HepG2 (cell line): Measurements from ENCODE around the gene SYT11. TPM values are rescaled to one million over a fixed set of nuclear protein-coding genes. Genes with fewer than 3 reads are reported as not detected.

ENCODE experiments used
- ATAC-seq: fragments of 200-7000 bp; cut with Tn5 transposase; 3 replicates; pipeline ENCODE4 v1.9.1; 2020; ENCODE audit warnings: mild to moderate bottlenecking, moderate library complexity
- BruUV-seq: library from RNA; stranded (reverse); fragments of 400-500 nt; replicated peaks from 2 replicates; lab custom pipeline; 2021; lab: Mats Ljungman, UMichigan
- CTCF ChIA-PET: fragments of 300-600 bp; formaldehyde crosslinking; extraction: SDS; loops from one replicate; lab custom pipeline; 2021; ENCODE audit warnings: low total read pairs, inconsistent platforms, low intra/inter-chr PET ratio; lab: Yijun Ruan, JAX
- POLR2A ChIA-PET: fragments of 350-600 bp; sonication (Branson Sonifier 250); formaldehyde crosslinking; loops from one replicate; lab custom pipeline; 2020; ENCODE audit warnings: antibody characterized with exemption, inconsistent platforms; lab: Yijun Ruan, JAX
- DNase-seq: peaks from one replicate; pipeline ENCODE4 v3.0.0-alpha.2; 2015; ENCODE audit warnings: low spot score
- FAIRE-seq: peaks from 3 replicates; lab custom pipeline; 2011; peaks lifted over from hg19 to GRCh38; lab: Jason Lieb, UNC
- H2AFZ ChIP-seq: one replicate; pipeline ENCODE4 v1.6.1; 2011; ENCODE audit warnings: low read length, inconsistent platforms
- H3K27ac ChIP-seq: fragments of 300-600 bp; 3 replicates; pipeline ENCODE4 v1.8.0; 2011; ENCODE audit warnings: mixed run types, mild to moderate bottlenecking, mixed read lengths, low read length, inconsistent platforms; ENCODE audit not compliant: insufficient read depth; ENCODE audit errors: extremely low read length
- H3K27me3 ChIP-seq, 2 experiments: fragments of 200-600 bp in 1 of 2; 2 replicates in 1 of 2; 3 replicates in 1 of 2; pipeline versions ENCODE4 v1.6.0 to v1.8.0; 2011; ENCODE audit warnings: low read length in 2 of 2, mild to moderate bottlenecking in 2 of 2, moderate library complexity in 2 of 2, inconsistent platforms in 1 of 2; ENCODE audit not compliant: insufficient read depth in 2 of 2, control insufficient read depth in 1 of 2
- H3K36me3 ChIP-seq, 2 experiments: fragments of 200-600 bp in 1 of 2; replicated peaks in 1 of 2; 2 replicates in 1 of 2; 3 replicates in 1 of 2; pipeline versions ENCODE4 v1.5.1 to v1.8.0; 2011; ENCODE audit warnings: low read length in 2 of 2, inconsistent platforms in 1 of 2; ENCODE audit not compliant: insufficient read depth in 2 of 2, control insufficient read depth in 1 of 2
- H3K4me1 ChIP-seq: 2 replicates; pipeline ENCODE4 v1.5.1; 2012; ENCODE audit warnings: low read length, inconsistent platforms; ENCODE audit not compliant: insufficient read depth
- H3K4me2 ChIP-seq: 2 replicates; pipeline ENCODE4 v1.6.0; 2011; ENCODE audit warnings: low read depth, low read length, inconsistent platforms
- H3K4me3 ChIP-seq, 3 experiments: fragments of 200-600 bp in 1 of 3; sonication (generic), shearing (Covaris generic) in 1 of 3; replicated peaks in 1 of 3; 2 replicates each; pipeline ENCODE4 v1.5.1; 2011 to 2016; ENCODE audit warnings: low read length in 3 of 3, inconsistent platforms in 2 of 3, low read depth in 2 of 3, mild to moderate bottlenecking in 2 of 3, control low read depth in 1 of 3, mixed read lengths in 1 of 3; ENCODE audit not compliant: insufficient read depth in 1 of 3
- H3K79me2 ChIP-seq: one replicate; pipeline ENCODE4 v1.6.1; 2011; ENCODE audit warnings: low read length, inconsistent platforms; ENCODE audit not compliant: insufficient read depth
- H3K9ac ChIP-seq: 2 replicates; pipeline ENCODE4 v1.6.0; 2011; ENCODE audit warnings: mild to moderate bottlenecking, low read depth, low read length, inconsistent platforms; ENCODE audit not compliant: insufficient read depth
- H3K9me3 ChIP-seq: 2 replicates; pipeline ENCODE4 v1.5.1; 2012; ENCODE audit warnings: mild to moderate bottlenecking, low read length
- H4K20me1 ChIP-seq: 2 replicates; pipeline ENCODE4 v1.6.0; 2011; ENCODE audit warnings: inconsistent platforms, mild to moderate bottlenecking, low read length, moderate library complexity; ENCODE audit not compliant: insufficient read depth
- FOXP1 ChIP-seq, 2 experiments: fragments of 450-650 bp in 1 of 2; IDR thresholded peaks; 2 replicates each; pipeline ENCODE4 v1.6.1; 2017 to 2018; ENCODE audit warnings: antibody characterized with exemption in 1 of 2
- GATAD1 ChIP-seq: IDR thresholded peaks from 2 replicates; pipeline ENCODE4 v1.6.1; 2016; ENCODE audit warnings: missing genetic modification reagents, missing compliant biosample characterization
- HCFC1 ChIP-seq: fragments of 150-350 bp; IDR thresholded peaks from 2 replicates; pipeline ENCODE4 v1.6.1; 2014; ENCODE audit warnings: low read depth, low read length
- HES4 ChIP-seq: sonication (generic); formaldehyde crosslinking; IDR thresholded peaks from 2 replicates; pipeline ENCODE4 v1.9.0; 2021; ENCODE audit warnings: mild to moderate bottlenecking, missing genetic modification reagents, borderline replicate concordance
- MTF2 ChIP-seq: sonication (generic); formaldehyde crosslinking; IDR thresholded peaks from 2 replicates; pipeline ENCODE4 v1.5.0; 2020; ENCODE audit warnings: missing genetic modification reagents, borderline replicate concordance
- RAD51 ChIP-seq: fragments of 450-650 bp; IDR thresholded peaks from 2 replicates; pipeline ENCODE4 v1.6.1; 2016; ENCODE audit warnings: borderline replicate concordance
- ZBTB14 ChIP-seq: sonication (generic); formaldehyde crosslinking; IDR thresholded peaks from 2 replicates; pipeline ENCODE4 v1.4.0; 2020; ENCODE audit warnings: missing genetic modification reagents
- ZNF574 ChIP-seq: sonication (generic); formaldehyde crosslinking; IDR thresholded peaks from 2 replicates; pipeline ENCODE4 v1.4.0; 2020; ENCODE audit warnings: missing genetic modification reagents
- ZNF619 ChIP-seq: sonication (generic); formaldehyde crosslinking; IDR thresholded peaks from 2 replicates; pipeline ENCODE4 v1.4.0; 2020; ENCODE audit warnings: mild to moderate bottlenecking, missing genetic modification reagents
- ZNF883 ChIP-seq: sonication (generic); formaldehyde crosslinking; IDR thresholded peaks from 2 replicates; pipeline ENCODE4 v1.5.1; 2020; ENCODE audit warnings: mild to moderate bottlenecking, missing genetic modification reagents; ENCODE audit errors: not compliant biosample characterization
- WGBS: methylation state at CpG from one replicate; pipeline ENCODE4 v1.1.6; 2017; ENCODE audit warnings: low lambda C conversion rate; 5-methylcytosine and 5-hydroxymethylcytosine counted together
- in situ Hi-C: cut with HindIII; loops from 2 replicates; pipeline ENCODE4 v1.10.0; 2017; ENCODE audit warnings: low pct_unique_long_range_greater_than_20kb; ENCODE audit not compliant: extremely low pct_ligation_motif_present
- intact Hi-C: fragments of 100-400 bp; cut with micrococcal nuclease; formaldehyde crosslinking; loops from one replicate; pipeline ENCODE4 v1.10.0; 2022; ENCODE audit not compliant: unreplicated experiment
- polyA plus RNA-seq, 8 experiments: library from polyadenylated mRNA; depleted of rRNA in 3 of 8; stranded (reverse) in 7 of 8; unstranded in 1 of 8; fragments of >200 nt; fragmentation: Illumina TruSeq in 4 of 8; extraction: Trizol in 4 of 8; gene quantifications; 2 replicates each; pipeline versions ENCODE4 v1.2.1 to v1.2.3, GENCODE V29; 2011 to 2016; ENCODE audit warnings: low read depth in 4 of 8, missing spikeins in 1 of 8, mixed read lengths in 1 of 8; ENCODE audit not compliant: insufficient read depth in 1 of 8
- total RNA-seq, 5 experiments: library from RNA; depleted of rRNA; stranded (reverse); fragments of >200 nt; fragmentation: Illumina TruSeq; extraction: Trizol; gene quantifications; 2 replicates each; pipeline ENCODE4 v1.2.3, GENCODE V29; 2016; ENCODE audit warnings: low read depth in 1 of 5
- TF ChIP-seq, protein P1 (sequence below): sonication (generic); formaldehyde crosslinking; IDR thresholded peaks from 2 replicates; pipeline ENCODE4; 2020; ENCODE audit warnings: missing genetic modification reagents, mild to moderate bottlenecking, borderline replicate concordance

The SYT11 gene
- total and polyA plus RNA-seq, 2 of the 13 experiments (the other 11 are each of a cell fraction or from before 2014, with no cell fraction given) = 0.22 to 0.59 TPM

DNA sequence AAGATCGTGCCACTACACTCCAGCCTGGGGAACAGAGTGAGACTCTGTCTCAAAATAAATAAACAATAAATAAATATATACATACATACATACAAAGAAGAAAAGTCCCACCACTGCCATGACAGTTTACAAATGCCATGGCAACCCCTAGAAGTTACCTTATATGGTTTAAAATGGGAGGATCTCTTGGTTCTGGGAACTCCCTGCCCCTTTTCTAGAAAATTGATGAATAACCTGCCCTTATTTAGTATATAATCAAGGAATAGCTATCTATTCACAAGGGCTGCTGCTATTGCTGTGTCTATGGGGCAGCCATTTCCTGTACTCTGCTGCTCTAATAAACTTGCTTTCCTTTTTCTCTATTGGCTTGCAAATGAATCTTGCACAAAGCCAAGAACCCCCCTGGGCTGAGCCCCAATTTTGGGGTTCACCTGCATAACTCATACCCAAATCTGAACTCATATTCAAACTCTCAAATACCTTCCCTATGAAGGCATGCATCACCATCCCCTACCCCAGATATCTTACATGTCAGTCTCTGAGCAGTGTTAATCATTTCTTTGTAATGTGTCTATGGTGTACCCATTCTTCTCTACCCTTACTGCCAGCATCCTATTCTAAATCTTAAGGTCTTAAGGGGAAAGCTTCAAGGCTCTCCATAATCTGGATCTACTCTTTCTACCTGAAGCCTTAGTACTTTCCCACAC is 11.4 kb upstream of the SYT11 start:
- 94% methylated on average over 1 of the region's 1 CpG for WGBS
- no peaks in the 10 kb centered on the region for H3K9me3 ChIP-seq
- H3K27me3 ChIP-seq = no peaks in the 10 kb centered on the region
- TF ChIP-seq ZNF619 (CRISPR knock-in tag) = no peak
- TF ChIP-seq, protein P1, sequence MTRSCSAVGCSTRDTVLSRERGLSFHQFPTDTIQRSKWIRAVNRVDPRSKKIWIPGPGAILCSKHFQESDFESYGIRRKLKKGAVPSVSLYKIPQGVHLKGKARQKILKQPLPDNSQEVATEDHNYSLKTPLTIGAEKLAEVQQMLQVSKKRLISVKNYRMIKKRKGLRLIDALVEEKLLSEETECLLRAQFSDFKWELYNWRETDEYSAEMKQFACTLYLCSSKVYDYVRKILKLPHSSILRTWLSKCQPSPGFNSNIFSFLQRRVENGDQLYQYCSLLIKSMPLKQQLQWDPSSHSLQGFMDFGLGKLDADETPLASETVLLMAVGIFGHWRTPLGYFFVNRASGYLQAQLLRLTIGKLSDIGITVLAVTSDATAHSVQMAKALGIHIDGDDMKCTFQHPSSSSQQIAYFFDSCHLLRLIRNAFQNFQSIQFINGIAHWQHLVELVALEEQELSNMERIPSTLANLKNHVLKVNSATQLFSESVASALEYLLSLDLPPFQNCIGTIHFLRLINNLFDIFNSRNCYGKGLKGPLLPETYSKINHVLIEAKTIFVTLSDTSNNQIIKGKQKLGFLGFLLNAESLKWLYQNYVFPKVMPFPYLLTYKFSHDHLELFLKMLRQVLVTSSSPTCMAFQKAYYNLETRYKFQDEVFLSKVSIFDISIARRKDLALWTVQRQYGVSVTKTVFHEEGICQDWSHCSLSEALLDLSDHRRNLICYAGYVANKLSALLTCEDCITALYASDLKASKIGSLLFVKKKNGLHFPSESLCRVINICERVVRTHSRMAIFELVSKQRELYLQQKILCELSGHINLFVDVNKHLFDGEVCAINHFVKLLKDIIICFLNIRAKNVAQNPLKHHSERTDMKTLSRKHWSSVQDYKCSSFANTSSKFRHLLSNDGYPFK = no peak
- no peak for TF ChIP-seq ZNF883 (CRISPR knock-in tag)
- no peak for TF ChIP-seq HES4 (CRISPR knock-in tag)
- TF ChIP-seq HCFC1 = no peak
- TF ChIP-seq ZNF574 (CRISPR knock-in tag) = no peak
- no peak for TF ChIP-seq MTF2 (CRISPR knock-in tag)
- no peak for TF ChIP-seq RAD51
- no peak for TF ChIP-seq ZBTB14
- no peak for TF ChIP-seq GATAD1 (CRISPR knock-in tag)
- no peak for TF ChIP-seq FOXP1 (IDR thresholded peaks at IDR 0.05)
- TF ChIP-seq FOXP1 (CRISPR knock-in tag; IDR thresholded peaks at IDR 0.05) = no peak
- H3K4me1 ChIP-seq = peaks cover 8% of the 10 kb centered on the region; the same call in 1 of the 2 replicates
- H3K4me2 ChIP-seq = no peak overlapping the region
- H3K36me3 ChIP-seq = peaks cover 7 to 39% of the 10 kb centered on the region in 2 experiments; a peak in 4 of 5 replicates
- no peak overlapping the region for H3K4me3 ChIP-seq
- ATAC-seq (no peak), DNase-seq (no peak), FAIRE-seq (no peak)
- in situ Hi-C loops (no loop called here), intact Hi-C loops (no loop called here)
- H4K20me1 ChIP-seq = no peaks in the 10 kb centered on the region
- H2AFZ ChIP-seq = no peak overlapping the region
- no TSS peak for BruUV-seq
- peaks cover 49% of the 10 kb centered on the region for H3K79me2 ChIP-seq
- no peak overlapping the region for H3K27ac ChIP-seq
- CTCF ChIA-PET = no interaction called here
- H3K9ac ChIP-seq = no peak overlapping the region
- POLR2A ChIA-PET = no interaction called here
